Measurements from ENCODE around the gene SLC39A9.
"Not testable (repeated sequence)": the region's sequence is repeated elsewhere in the genome, so short reads cannot be mapped to it uniquely, and the experiment has no call there.

Gene SLC39A9

GRCh38 chr14:69475194-69475818 lies 76.8 kb downstream of the SLC39A9 start:
- no peak for DNase-seq (ENCODE audit: low read depth, low spot score)

- DNase-seq (ENCODE audit: low read depth, low spot score) = not testable (repeated sequence)
These were observed 78.4 kb downstream of the SLC39A9 start for GRCh38 chr14:69476824-69477450.

- not testable (repeated sequence) for DNase-seq (ENCODE audit: low read depth, low spot score)
These were observed 79.6 kb downstream of the SLC39A9 start for GRCh38 chr14:69478055-69478454.

DNA sequence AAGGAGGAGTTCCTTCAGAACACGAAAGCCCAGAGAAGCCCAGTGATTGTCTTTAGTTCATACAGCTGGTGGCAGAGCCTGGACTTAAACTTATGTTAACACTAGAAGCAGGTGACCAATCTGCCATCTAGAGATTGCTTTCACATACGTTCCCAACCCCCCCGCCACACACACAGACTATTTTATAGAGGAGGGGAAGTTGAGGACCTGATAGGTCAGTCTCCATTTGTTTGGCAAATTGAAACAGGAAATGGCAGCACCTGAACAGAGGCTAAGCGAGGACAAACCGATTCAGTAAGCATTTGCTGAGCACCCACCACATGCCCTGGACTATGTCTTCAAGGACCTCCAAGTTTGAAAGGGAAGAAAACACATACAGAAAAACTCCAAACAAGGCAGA lies 81.2 kb downstream of the SLC39A9 start:
- no peak for DNase-seq (ENCODE audit: low read depth, low spot score)

- no peak for DNase-seq (ENCODE audit: low read depth, low spot score)
These were observed 81.6 kb downstream of the SLC39A9 start for GRCh38 chr14:69480136-69480535.

- DNase-seq (ENCODE audit: low read depth, low spot score) = no peak
These were observed 83.5 kb downstream of the SLC39A9 start for GRCh38 chr14:69481815-69482568.

- no peak for DNase-seq (ENCODE audit: low read depth, low spot score)
These were observed 85.4 kb downstream of the SLC39A9 start for GRCh38 chr14:69483765-69484443.

GRCh38 chr14:69484444-69485314 lies 86.2 kb downstream of the SLC39A9 start, which contains the start of gene PLEKHD1:
TSS of gene PLEKHD1 (plus strand) at chr14:69484728. CDS start at chr14:69484966, 238 bp downstream.
- peak; percentile 35 for DNase-seq (ENCODE audit: low read depth, low spot score)

DNA sequence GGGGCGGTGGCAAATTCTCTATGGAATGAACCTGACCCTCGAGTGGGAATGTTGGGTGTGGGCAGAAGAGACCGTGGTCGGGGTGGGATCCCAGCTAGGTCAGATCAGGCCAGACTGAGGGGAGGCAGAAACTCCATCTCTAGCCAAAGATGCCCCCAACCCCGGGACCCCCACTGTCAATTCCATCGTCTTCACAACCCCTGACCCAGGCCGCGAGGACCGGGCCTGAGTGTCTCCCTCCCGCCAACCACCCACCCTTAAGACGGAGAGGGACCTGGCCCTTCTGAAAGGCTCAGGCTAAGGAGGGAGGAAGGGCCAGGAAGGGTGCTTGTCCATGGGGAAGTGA lies 86.8 kb downstream of the SLC39A9 start:
- DNase-seq (ENCODE audit: low read depth, low spot score) = no peak

- DNase-seq (ENCODE audit: low read depth, low spot score) = no peak
These were observed 87.2 kb downstream of the SLC39A9 start for GRCh38 chr14:69485701-69486100.

DNA sequence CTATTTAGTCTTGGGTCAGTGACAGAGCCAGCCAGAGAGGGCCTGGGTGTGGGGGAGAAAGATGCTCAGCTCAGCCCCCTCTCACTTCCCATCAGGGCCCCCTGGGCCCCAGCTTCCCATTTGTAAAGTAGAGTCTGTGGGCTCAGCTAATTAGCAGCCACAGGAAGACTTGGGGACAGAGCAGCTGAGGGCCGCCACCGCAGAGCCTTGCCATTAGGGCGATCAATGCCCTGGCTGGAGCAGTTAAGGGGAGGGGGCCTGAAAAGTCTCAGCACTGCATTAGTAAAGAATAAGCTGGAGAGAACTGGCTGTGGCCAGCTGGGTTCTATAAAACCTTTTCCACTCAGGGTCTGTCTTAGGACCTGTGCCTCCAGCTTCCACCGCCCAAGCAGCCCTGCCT lies 88.7 kb downstream of the SLC39A9 start:
- DNase-seq (ENCODE audit: low read depth, low spot score) = no peak

- DNase-seq (ENCODE audit: low read depth, low spot score) = no peak
These were observed 89.3 kb downstream of the SLC39A9 start for GRCh38 chr14:69487771-69488170.

DNA sequence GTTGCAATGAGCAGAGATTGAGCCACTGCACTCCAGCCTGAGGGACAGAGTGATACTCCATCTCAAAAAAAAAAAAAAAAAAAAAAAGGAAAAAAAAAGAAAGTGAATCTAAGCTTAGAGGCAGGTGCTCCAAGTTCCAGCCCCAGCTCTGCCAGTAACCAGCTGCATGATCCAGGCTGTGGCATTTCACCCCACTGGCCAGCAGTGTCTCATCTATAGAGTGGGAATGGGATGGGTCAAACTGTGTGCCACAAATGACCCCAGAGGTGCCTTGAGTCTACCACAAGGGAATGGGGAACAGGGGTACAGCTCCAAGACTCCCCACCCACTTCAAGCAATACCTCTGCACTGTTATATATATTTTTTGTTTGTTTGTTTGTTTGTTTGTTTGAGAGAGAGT lies 91.0 kb downstream of the SLC39A9 start:
- no peak for DNase-seq (ENCODE audit: low read depth, low spot score)

DNA sequence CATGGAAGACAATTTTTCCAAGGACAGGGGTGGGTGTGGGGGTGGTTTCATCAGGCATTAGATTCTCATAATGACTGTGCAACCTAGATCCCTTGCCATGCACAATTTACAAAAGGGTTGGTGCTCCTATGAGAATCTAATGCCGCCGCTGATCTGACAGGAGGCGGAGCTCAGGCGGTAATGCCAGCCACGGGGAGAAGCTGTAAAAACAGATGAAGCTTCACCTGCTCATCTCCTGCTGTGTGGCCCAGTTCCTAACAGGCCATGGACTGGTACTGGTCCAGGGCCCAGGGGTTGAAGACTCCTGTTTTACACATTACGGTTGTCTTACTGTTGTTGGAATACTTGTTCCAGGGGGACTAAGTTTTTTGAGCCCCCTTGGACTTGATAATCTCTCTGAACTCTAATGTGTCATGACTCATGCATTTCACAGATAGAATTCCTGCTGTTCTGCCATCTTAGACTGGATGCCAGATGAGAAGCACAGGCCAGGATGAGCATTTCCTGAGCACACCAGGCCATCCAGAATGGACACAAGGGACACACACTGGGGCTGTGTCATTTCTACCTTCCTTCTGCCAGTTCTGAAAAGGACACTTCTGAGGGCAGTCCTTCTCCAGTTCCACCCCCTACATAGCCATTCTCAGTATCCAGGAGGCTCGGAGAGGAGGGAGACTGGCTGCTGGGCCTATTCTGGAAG lies 91.9 kb downstream of the SLC39A9 start:
- no peak for DNase-seq (ENCODE audit: low read depth, low spot score)

- no peak for DNase-seq (ENCODE audit: low read depth, low spot score)
These were observed 92.7 kb downstream of the SLC39A9 start for GRCh38 chr14:69491193-69491592.

DNA sequence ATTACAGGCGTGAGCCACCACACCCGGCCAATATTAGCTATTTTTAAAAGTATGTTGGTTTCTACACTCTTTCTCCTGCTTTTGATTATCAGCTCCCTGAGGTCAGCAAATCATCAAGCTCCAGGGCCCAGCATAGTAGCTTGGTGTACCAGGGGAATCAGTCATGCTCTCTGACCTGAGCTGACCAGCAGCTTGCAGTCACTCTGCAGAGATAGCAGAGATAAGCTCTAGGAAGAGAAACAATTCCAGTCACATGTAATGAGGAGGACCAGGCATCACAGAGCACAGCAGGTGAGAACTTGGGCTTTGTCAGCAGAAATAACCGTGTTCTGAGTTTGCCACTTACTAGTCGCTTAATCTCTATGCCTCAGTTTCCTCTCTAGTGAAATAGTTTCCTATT lies 94.5 kb downstream of the SLC39A9 start:
- DNase-seq (ENCODE audit: low read depth, low spot score) = no peak

DNA sequence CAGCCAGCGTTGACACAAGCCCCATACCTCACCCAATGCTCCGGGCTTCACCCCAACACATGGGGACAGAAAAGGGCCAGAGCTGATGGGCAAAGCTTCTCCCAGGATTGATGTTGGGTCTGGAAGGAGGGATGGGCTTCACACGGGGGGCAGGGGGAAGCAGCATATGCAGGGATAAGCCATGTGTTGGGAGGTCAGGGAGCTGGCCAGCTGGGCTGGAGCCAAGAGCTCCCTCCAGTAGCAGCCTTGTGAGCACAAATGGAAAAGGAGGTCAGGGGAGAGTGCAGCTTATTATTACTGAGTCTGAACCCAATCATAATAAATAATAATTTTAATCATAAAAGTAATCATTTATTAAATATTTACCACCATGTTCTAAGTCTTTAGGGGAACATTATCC lies 95.3 kb downstream of the SLC39A9 start:
- no peak for DNase-seq (ENCODE audit: low read depth, low spot score)

DNA sequence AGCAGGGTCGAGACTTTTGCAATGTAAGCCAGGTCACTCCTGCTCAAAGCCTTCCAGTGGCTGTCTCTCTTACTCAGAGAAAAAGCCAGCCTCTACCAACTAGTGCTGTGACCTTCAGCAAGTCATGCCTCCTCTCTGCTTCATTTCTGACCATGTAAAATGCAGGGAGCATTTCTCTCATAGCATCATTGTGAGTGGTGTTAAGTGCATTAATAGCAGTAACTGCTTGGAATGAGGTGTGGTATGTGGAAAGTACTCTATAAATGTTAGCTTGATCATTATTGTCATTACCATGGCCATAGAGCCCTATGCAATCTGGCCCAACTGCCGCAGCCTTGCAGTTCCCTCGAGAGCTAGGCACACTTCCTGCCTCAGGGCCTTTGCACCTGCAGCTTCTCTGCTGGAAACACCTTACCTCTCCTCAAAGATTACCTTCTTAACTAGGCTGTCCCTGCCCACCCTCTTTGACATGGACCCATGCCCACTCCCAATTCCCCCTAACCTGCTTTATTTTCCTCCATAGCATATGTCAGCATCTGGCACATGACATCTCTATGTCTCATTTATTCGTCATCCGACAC lies 96.9 kb downstream of the SLC39A9 start:
- no peak for DNase-seq (ENCODE audit: low read depth, low spot score)

- DNase-seq (ENCODE audit: low read depth, low spot score) = not testable (repeated sequence)
These were observed 99.4 kb downstream of the SLC39A9 start for GRCh38 chr14:69497866-69498265.

DNA sequence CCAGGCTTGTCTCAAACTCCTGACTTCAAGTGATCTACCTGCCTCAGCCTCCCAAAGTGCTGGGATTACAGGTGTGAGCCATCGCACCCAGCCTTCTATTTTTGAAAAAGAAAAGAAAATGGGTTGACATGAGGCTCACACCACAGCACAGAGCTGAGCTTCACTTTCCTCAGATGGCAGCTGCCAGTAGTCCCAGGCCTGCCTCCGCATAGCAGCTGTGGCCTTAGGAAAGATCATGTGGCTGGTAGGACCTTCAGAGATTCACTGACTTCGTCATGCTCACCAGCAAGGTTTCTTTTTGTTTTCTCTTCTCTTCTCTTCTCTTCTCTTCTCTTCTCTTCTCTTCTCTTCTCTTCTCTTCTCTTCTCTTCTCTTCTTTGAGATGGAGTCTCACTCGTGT lies 99.8 kb downstream of the SLC39A9 start:
- DNase-seq (ENCODE audit: low read depth, low spot score) = not testable (repeated sequence)
